Measurements from ENCODE around the gene UNC5B. TPM values are rescaled to one million over a fixed set of nuclear protein-coding genes. Genes with fewer than 3 reads are reported as not detected.

The UNC5B gene
- polyA plus RNA-seq, 3 donors: 0.04 to 0.72 TPM; not detected in 1

GRCh38 chr10:71345694-71346093 lies 133.3 kb downstream of the UNC5B start:
- Histone ChIP-seq H3K79me2 (ENCODE audit: insufficient read depth, low read length) (no peaks in the 10 kb centered on the region), H3K4me1 (ENCODE audit: control insufficient read depth in 1 of 2, insufficient read depth in 2 of 2, low read length in 2 of 2) (peaks cover 29 to 32% of the 10 kb centered on the region in 2 donors), H3K9ac (ENCODE audit: insufficient read depth, low read length, poor library complexity, severe bottlenecking) (no peak overlapping the region), H3K27ac (ENCODE audit: low read depth in 1 of 2, low read length in 2 of 2) (no peak overlapping the region), H3K4me3 (replicated peaks in 1 of 3; ENCODE audit: low read depth in 2 of 3, low read length in 3 of 3) (no peak overlapping the region), H4K20me1 (ENCODE audit: insufficient read depth, low read length) (peaks cover 11% of the 10 kb centered on the region), H3K4me2 (replicated peaks; ENCODE audit: extremely low read depth, low read length, poor library complexity, severe bottlenecking) (no peak overlapping the region), H3K27me3 (ENCODE audit: control insufficient read depth in 2 of 2, insufficient read depth in 2 of 2, low read length in 2 of 2) (no peaks in the 10 kb centered on the region), H3K9me3 (replicated peaks in 1 of 2; ENCODE audit: control insufficient read depth in 1 of 2, insufficient read depth in 1 of 2, low read length in 2 of 2) (no peaks in the 10 kb centered on the region), H3K36me3 (replicated peaks in 1 of 2; ENCODE audit: control insufficient read depth in 1 of 2, insufficient read depth in 2 of 2, low read length in 2 of 2) (peaks cover 39 to 73% of the 10 kb centered on the region in 2 donors), H2AFZ (ENCODE audit: insufficient read depth, low read depth, low read length, poor library complexity, severe bottlenecking) (no peak overlapping the region)
- peaks cover 0 to 3% (median 3%) of the 10 kb centered on the region in 3 donors for H3K27me3 Mint-ChIP-seq (ENCODE audit: low read depth in 3 of 3)
- peaks cover 0 to 2% (median 0%) of the 10 kb centered on the region in 7 donors for H3K9me3 Mint-ChIP-seq
- no peak for TF ChIP-seq CTCF (IDR thresholded peaks at IDR 0.05)
- intact Hi-C loops (cut with micrococcal nuclease): no loop called here
- no peak for DNase-seq
- H3K4me3 Mint-ChIP-seq: no peak overlapping the region
- peaks cover 36% of the 10 kb centered on the region for H3K4me1 Mint-ChIP-seq
- H3K36me3 Mint-ChIP-seq: peaks cover 56 to 69% of the 10 kb centered on the region in 2 donors
- peak overlapping the region in 2 of 7 donors; percentile 50 to 55 for H3K27ac Mint-ChIP-seq
- 80% methylated on average over 5 of the region's 10 CpGs for WGBS (ENCODE audit: insufficient coverage)

- Histone ChIP-seq H3K9me3 (replicated peaks in 1 of 2; ENCODE audit: control insufficient read depth in 1 of 2, insufficient read depth in 1 of 2, low read length in 2 of 2) (no peaks in the 10 kb centered on the region), H3K79me2 (ENCODE audit: insufficient read depth, low read length) (no peaks in the 10 kb centered on the region), H3K9ac (ENCODE audit: insufficient read depth, low read length, poor library complexity, severe bottlenecking) (no peak overlapping the region), H3K4me3 (replicated peaks in 1 of 3; ENCODE audit: low read depth in 2 of 3, low read length in 3 of 3) (no peak overlapping the region), H3K4me2 (replicated peaks; ENCODE audit: extremely low read depth, low read length, poor library complexity, severe bottlenecking) (no peak overlapping the region), H4K20me1 (ENCODE audit: insufficient read depth, low read length) (peaks cover 7% of the 10 kb centered on the region), H3K36me3 (replicated peaks in 1 of 2; ENCODE audit: control insufficient read depth in 1 of 2, insufficient read depth in 2 of 2, low read length in 2 of 2) (peaks cover 43 to 73% of the 10 kb centered on the region in 2 donors), H2AFZ (ENCODE audit: insufficient read depth, low read depth, low read length, poor library complexity, severe bottlenecking) (no peak overlapping the region), H3K27me3 (ENCODE audit: control insufficient read depth in 2 of 2, insufficient read depth in 2 of 2, low read length in 2 of 2) (no peaks in the 10 kb centered on the region), H3K4me1 (ENCODE audit: control insufficient read depth in 1 of 2, insufficient read depth in 2 of 2, low read length in 2 of 2) (peaks cover 38 to 42% of the 10 kb centered on the region in 2 donors), H3K27ac (ENCODE audit: low read depth in 1 of 2, low read length in 2 of 2) (no peak overlapping the region)
- Mint-ChIP-seq H3K4me1 (peaks cover 46% of the 10 kb centered on the region), H3K4me3 (no peak overlapping the region), H3K27ac (no peak overlapping the region), H3K36me3 (peaks cover 55 to 69% of the 10 kb centered on the region in 2 donors), H3K27me3 (ENCODE audit: low read depth in 3 of 3) (peaks cover 0 to 3% (median 2%) of the 10 kb centered on the region in 3 donors), H3K9me3 (peaks cover 0 to 2% (median 0%) of the 10 kb centered on the region in 7 donors)
- no peak for DNase-seq
- WGBS (ENCODE audit: insufficient coverage): 86% methylated on average over 1 of the region's 3 CpGs
- TF ChIP-seq CTCF (IDR thresholded peaks at IDR 0.05): no peak
- intact Hi-C loops (cut with micrococcal nuclease): no loop called here
Measured at GRCh38 chr10:71346731-71347130, 134.4 kb downstream of the UNC5B start.

Data from CD14-positive monocyte (primary cell).